Measurements from ENCODE around the gene RPS6KA2. TPM values are rescaled to one million over a fixed set of nuclear protein-coding genes. Genes with fewer than 3 reads are reported as not detected.

RPS6KA2 gene
- total RNA-seq, 4 donors from 2014 or later: 64.9 to 101 (median 81.6) TPM

DNA sequence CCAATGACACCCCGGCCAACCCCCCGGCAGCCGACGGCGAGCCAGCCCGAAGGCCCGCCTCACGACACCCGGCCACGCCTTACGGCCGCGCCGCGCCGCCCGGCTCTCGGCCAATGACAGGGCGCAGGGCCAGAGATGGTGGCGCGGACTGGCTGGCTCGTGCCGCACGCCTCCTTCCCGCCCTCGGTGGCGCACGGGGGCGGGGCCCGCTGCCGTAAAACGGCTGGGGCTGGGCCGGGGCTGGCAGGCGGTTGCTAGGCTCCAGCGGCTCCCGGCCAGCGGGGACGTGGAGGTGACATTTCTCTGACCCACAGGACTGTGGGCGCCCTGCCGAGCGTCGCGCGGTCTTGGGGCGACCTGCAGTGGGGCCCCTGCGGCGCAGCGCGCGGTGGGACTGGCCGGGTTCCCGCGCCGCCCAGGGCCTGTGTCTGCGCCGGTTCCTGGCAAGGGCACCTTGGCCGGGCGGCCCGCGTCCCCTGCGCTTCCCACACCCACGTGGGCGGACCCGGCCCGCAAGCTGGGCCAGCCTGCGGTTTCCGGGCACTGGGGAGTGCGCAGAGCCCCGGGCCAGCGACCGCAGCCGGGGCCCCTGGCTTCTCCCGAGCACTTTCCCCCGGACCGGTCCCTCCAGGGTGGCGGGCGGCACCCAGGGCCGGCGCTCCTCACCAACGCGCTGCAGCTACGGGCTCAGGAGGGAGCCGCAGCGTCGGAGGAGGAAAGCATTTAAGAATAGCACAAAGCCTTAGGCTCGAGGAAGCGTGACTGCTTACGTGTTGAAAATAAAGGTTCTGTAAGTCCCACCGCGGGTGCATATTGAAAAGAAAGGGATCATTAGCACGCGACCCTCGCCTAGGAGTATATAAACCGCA, 243.9 kb downstream of the RPS6KA2 start, which contains the start of gene MPC1:
Gene MPC1 (minus strand): TSS at position 8 of the 869 bp plus-strand sequence. CDS start 64 bp downstream, outside the sequence.
- intact Hi-C loops (cut with DNase I): loop anchor here (10.0 kb wide), 1 partner anchor 48 kb away; no protein-coding TSS in a partner anchor
- WGBS, 2 donors: 0% methylated on average over 14 to 23 of the region's 94 CpGs

DNA sequence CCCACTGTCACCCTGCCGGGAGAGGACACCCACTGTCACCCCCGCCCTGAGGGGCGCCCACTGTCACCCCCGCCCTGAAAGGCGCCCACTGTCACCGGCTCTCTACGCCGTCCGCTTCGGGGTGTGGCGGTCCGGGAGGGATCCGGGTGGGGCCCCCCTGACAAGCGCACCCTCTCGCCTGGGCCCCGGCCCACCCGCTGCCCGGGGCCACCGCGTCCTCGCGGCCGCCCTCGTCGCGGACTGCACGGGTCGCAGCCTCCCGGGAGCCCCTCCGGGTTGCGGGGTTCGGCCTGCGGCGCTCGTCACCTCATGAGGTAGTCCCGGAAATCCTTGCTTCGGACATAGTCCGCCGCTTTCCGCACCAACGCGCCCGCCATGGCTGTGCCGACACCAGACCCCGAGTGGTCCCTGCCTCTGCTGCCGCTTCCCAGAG, 244.5 kb downstream of the RPS6KA2 start:
- TF ChIP-seq, protein P1, sequence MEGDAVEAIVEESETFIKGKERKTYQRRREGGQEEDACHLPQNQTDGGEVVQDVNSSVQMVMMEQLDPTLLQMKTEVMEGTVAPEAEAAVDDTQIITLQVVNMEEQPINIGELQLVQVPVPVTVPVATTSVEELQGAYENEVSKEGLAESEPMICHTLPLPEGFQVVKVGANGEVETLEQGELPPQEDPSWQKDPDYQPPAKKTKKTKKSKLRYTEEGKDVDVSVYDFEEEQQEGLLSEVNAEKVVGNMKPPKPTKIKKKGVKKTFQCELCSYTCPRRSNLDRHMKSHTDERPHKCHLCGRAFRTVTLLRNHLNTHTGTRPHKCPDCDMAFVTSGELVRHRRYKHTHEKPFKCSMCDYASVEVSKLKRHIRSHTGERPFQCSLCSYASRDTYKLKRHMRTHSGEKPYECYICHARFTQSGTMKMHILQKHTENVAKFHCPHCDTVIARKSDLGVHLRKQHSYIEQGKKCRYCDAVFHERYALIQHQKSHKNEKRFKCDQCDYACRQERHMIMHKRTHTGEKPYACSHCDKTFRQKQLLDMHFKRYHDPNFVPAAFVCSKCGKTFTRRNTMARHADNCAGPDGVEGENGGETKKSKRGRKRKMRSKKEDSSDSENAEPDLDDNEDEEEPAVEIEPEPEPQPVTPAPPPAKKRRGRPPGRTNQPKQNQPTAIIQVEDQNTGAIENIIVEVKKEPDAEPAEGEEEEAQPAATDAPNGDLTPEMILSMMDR (IDR thresholded peaks at IDR 0.05): no peak
- peak in 1 of 2 donors; percentile 6 for TF ChIP-seq POLR2A (IDR thresholded peaks at IDR 0.05)
- no peaks in the 10 kb centered on the region for H3K36me3 ChIP-seq
- no CpG with 5 or more reads among the region's 46 CpGs for WGBS, 2 donors
- peak overlapping the region; percentile 68 to 94 (median 80) for H3K4me3 ChIP-seq (replicated peaks in 1 of 3)
- intact Hi-C loops (cut with DNase I): loop anchor here (10.0 kb wide), 1 partner anchor 48 kb away; no protein-coding TSS in a partner anchor
- peaks cover 21 to 25% of the 10 kb centered on the region in 2 donors for H3K4me1 ChIP-seq
- no peak for DNase-seq
- H3K27me3 ChIP-seq: no peaks in the 10 kb centered on the region
- peak overlapping the region; percentile 73 to 97 (median 94) for H3K27ac ChIP-seq
- H3K9me3 ChIP-seq: no peaks in the 10 kb centered on the region

More for the DNA sequence above, 243.9 kb downstream of the RPS6KA2 start, which contains the start of gene MPC1:
- peak; percentile 98 for DNase-seq
- no peaks in the 10 kb centered on the region for H3K9me3 ChIP-seq
- no peaks in the 10 kb centered on the region for H3K27me3 ChIP-seq
- H3K4me3 ChIP-seq (replicated peaks in 1 of 3): peak within 1 kb of the TSS; percentile 68 to 94 (median 80)
- peak within 1 kb of the TSS; percentile 84 to 97 (median 94) for H3K27ac ChIP-seq
- peaks cover 21 to 25% of the 10 kb centered on the region in 2 donors for H3K4me1 ChIP-seq
- TF ChIP-seq POLR2A (IDR thresholded peaks at IDR 0.05): peak; percentile 49 to 96
- TF ChIP-seq, protein P1 (IDR thresholded peaks at IDR 0.05): no peak
- H3K36me3 ChIP-seq: no peaks in the 10 kb centered on the region

DNA sequence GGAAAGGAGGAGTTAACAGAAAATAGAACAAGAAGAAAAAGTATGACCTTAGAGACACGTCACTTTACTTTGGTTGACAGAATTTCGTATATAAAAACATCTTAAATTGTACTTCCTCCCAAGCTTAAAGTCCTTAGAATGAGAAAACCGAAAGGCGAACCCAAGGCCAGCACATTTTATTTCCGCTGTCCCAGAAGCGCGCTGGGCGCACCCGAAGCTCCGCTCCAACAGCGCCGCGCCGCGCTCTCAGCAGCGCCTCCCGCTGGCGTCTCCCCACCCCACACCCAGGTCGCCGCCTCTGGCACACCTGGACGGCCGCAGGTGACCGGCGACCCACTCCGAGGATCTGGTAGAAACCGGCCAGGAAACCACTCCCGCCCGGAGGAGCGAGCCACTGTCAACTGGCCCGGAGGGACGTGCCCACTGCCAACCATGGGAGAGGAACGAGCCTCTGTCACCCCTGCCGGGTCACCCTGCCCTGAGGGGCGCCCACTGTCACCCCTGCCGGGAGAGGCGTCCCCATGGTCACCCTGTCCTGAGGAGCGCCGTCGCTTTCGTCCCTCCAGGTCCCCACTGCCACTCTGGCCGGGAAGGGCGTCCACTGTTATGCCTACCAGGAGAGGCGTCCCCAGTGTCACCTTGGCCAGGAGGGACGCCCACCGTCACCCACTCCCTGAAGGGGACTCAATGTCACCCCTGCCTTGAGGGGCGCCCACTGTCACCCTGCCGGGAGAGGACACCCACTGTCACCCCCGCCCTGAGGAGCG, 245.1 kb downstream of the RPS6KA2 start:
- 0% methylated on average over 10 to 42 of the region's 49 CpGs for WGBS, 2 donors
- peak; percentile 92 to 95 for DNase-seq
- peak overlapping the region; percentile 73 to 97 (median 94) for H3K27ac ChIP-seq
- peaks cover 21 to 25% of the 10 kb centered on the region in 2 donors for H3K4me1 ChIP-seq
- TF ChIP-seq POLR2A (IDR thresholded peaks at IDR 0.05): peak in 1 of 2 donors; percentile 82
- TF ChIP-seq, protein P1 (IDR thresholded peaks at IDR 0.05): peak; percentile 60 to 93 (median 80)
- H3K4me3 ChIP-seq (replicated peaks in 1 of 3): peak overlapping the region; percentile 68 to 94 (median 80)
- H3K36me3 ChIP-seq: no peaks in the 10 kb centered on the region
- H3K27me3 ChIP-seq: no peaks in the 10 kb centered on the region
- H3K9me3 ChIP-seq: no peaks in the 10 kb centered on the region
- intact Hi-C loops (cut with DNase I): loop anchor here (10.0 kb wide), 1 partner anchor 47 kb away; no protein-coding TSS in a partner anchor

DNA sequence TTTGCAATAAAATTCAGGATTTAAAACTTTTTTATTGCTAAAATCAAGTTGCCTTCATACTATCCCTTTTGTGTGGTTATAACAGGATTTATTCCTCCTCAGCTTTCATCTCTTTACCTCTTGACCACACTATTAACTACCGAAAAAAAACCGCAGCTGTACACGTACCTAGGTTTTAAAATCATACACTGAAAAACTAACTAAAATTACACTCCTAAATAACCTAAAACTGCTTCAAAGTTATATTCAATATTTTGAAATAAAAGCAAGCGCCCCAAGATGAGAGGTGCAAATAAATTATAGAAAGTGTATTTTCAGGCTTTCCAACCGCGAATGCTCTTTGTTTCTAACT, 245.7 kb downstream of the RPS6KA2 start:
- 27% methylated on average over 6 of the region's 6 CpGs for WGBS, 2 donors
- TF ChIP-seq, protein P1 (IDR thresholded peaks at IDR 0.05): no peak
- no peak for TF ChIP-seq POLR2A (IDR thresholded peaks at IDR 0.05)
- Histone ChIP-seq H3K36me3 (no peaks in the 10 kb centered on the region), H3K27me3 (no peaks in the 10 kb centered on the region), H3K4me1 (peaks cover 21 to 25% of the 10 kb centered on the region in 2 donors), H3K4me3 (replicated peaks in 1 of 3) (peak overlapping the region in 2 of 3 donors; percentile 80 to 94), H3K9me3 (no peaks in the 10 kb centered on the region), H3K27ac (peak overlapping the region; percentile 73 to 97 (median 94))
- no peak for DNase-seq
- intact Hi-C loops (cut with DNase I): loop anchor here (10.0 kb wide), 1 partner anchor 47 kb away; no protein-coding TSS in a partner anchor
